GM21381 (cell line): Measurements from ENCODE around the gene THRA.

Experiments
- ATAC-seq: cut with Tn5 transposase; IDR thresholded peaks from one replicate; pipeline ENCODE4 v1.9.1; 2021; ENCODE audit warnings: mild to moderate bottlenecking, moderate library complexity; ENCODE audit not compliant: unreplicated experiment

THRA gene

DNA sequence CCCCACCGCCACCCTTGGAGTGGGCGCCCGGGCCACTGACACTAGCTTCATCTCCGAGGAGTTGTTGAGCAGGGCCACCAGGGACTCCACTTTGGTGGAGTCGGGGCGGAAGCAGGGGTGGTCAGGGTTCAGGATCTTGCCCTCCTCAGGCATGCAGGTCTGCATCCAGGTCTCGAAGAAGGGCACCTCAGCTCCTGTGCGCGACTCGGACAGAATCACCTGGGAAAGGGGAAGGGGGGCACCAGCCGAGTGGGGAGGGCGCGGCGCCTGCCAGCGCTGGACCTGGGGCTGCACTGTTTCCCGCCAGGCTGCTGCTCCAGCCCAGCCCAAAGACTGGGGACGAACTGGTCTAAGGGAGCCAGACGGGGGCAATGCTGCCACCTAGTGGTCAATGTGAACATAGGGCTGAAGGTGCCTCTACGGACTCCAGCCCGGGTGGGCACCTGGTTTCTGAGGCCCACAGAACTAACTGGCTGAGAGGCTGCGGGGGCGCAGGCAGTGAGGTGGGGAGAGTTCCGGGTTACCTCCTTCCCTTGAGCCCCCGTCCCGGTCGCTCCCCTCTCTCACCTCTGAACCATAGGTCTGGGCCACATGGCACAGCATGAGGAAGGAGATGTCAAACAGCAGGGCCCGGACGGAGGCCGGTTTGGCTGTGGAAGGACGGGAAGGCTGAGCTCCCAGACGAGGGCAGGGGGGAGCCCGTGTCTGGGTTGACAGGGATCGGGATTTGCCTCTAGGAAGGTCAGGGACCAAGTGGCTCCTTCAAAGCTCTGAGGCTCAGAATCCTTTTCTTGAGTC lies 35.8 kb upstream of the THRA start:
- no peak for ATAC-seq

DNA sequence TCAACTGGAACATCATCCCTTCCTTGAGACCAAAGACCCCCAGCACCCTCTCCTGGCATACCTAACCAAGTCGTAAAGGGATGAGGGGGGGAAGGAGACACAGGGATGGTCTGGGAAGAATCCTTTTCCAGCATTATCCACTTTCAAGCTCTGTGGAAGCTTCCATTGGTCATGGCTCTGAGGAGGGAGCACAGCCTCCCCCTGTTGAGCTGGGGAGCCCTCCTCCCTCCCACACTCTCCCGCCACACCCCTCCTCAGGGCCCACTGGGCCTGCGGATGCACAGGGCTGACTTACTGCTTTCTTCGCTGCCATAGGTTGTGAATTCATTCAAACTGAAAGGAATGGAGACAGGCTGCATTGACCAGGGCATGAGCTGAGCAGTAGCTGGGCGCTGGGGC lies 35.2 kb upstream of the THRA start:
- ATAC-seq = no peak

DNA sequence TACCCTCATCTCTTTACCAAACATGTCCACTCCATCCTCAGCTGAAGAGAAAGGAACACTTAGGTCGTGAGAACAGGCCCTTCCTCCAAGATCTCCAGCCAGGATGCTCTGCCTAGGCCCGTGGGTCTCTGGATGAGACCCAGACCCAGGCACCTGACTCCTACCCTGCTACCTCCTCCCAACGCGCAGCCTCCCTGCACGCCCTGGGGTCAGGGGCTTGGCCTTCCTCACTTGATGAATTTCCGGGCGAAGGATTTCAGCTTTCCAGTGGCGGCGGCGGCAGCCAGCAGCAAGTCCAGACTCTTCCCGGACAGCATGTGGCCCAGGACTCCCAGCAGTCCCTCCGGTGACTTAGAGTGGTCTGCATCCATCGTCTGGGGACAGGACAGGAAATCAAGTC lies 34.2 kb upstream of the THRA start:
- ATAC-seq = no peak

DNA sequence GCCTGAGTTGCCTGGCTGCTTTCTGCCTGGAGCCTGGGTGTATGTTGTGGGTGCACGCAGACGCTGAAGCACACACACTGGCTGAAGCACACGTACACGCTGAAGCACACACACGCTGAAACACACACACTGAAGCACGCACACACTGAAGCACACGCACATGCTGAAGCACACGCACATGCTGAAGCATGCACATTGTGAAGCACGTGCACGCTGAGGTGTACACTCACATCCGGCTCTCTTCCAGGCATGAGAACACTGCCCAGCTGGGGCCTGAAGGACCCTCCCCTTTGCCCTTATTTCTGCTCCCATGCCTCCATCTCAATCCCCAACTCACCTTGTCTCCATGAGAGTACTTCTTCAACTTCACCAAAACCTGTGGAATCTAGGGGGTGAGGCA lies 31.1 kb upstream of the THRA start:
- ATAC-seq = no peak

DNA sequence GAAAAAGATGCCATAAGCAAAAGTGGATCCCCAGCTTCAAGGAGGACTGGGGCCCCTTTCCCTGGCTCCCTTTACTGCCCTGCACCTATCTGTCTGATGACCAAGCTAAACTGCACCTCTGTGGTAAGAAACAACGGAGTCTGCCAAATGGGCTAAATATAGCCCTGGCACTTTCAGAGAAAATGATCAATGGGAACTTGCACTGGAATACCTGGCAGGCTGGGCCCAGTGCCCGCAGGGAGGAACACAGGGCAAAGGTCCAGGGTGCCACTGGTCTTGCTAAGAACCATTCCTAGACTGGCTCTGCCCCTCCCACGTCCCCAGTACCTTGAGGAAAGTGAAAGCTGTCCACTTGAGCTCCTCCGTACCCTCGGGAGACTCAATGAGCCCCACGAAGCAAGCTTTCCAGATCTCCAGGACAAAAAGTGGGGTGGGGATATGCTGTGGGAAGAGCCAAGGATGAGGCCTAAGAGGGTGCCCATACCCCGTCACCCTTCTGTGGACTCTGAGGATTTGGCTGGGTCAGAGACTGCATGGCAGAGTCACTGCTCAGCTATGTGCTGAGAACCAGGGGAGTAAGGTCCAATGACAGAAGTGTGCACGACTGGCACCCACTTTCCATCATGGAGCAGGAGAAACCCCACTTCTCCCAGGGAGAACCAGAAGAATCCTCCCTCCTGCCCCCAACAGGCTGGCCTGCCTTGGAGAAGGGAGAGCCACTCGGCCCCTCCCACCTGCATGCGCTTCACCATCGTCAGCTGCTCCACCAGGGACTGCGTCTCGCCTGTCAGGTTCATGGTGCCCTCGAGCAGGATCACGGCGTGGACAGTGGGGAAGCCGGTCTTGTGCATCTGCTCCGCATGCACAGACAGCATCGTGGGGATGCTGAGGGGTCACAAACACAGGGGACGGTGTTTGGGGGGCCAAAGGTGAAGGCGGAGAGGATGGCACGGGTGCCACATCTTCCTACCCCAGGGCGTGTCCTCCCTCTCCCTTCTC lies 30.1 kb upstream of the THRA start:
- no peak for ATAC-seq

DNA sequence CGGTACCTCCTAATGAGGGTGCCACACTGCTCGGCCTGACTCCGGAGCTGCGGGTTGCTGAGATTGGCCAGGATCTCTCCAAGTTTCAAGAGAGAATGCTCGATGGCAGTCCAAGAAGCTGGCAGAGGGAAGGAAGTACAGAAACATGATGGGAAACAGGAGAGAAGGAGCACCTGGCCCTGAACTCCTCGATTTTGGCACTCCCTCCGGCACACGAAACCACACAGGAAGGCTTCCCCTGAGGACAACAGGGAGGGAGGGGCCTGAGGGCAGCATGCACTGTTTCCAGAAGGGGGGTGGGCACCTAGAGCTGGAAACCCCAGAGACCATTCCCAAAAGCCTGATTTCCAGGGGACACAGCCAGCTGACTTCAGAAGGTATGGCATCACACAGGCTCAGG lies 29.4 kb upstream of the THRA start:
- ATAC-seq = no peak

DNA sequence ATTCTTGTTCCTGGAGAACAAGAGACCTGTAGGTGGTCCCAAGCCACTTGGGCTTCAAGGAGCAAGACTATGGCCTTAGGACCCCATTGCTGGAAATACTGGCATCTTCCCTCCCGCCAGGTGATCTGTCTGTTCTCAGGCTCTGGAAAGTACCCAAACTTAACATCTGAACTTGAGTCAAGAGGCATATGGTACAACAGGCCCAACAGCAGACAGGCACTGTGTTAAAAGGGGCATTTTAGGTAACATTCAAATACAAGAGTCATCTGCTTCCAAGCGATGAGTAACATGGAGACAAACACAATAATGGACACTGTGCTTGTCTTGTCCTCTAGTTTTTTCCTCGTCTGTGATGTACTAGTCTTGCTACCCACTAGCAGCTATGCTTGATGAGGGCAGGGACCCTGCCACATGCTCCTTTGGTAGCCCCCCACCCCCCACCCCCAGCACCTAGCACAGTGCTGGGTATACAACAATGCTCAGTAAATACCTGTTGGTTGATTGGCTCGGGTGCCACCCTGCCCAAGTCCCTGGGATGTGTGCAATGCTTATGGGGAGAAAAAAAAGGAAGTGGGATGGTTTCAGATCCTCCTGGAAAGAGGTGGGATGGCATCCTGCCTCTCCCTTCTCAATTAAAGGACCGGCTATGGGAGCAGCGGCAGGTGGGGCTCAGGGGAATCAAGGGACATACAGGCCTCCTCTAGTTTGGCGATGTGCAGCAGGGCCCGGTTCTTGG lies 28.2 kb upstream of the THRA start:
- no peak for ATAC-seq

DNA sequence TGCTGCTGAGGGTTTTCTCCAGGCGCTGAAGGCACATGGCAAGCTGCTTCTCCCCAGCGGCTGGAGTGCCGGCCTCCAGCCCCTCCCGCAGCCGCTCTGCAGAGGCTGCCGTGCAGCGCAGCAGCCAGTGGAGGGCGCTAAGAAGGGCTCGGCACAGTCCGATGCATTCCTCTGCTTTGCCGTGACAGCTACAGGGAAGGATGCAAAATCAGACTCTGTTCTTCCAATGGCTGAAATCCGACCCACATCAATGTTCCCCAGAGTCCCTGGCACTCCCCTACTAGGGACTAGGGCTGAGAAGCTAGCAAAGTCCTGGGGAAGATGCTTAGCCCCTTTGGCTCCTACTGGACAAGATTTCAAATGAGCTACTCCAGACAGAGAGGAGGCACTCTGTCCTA lies 27.6 kb upstream of the THRA start:
- ATAC-seq = no peak

DNA sequence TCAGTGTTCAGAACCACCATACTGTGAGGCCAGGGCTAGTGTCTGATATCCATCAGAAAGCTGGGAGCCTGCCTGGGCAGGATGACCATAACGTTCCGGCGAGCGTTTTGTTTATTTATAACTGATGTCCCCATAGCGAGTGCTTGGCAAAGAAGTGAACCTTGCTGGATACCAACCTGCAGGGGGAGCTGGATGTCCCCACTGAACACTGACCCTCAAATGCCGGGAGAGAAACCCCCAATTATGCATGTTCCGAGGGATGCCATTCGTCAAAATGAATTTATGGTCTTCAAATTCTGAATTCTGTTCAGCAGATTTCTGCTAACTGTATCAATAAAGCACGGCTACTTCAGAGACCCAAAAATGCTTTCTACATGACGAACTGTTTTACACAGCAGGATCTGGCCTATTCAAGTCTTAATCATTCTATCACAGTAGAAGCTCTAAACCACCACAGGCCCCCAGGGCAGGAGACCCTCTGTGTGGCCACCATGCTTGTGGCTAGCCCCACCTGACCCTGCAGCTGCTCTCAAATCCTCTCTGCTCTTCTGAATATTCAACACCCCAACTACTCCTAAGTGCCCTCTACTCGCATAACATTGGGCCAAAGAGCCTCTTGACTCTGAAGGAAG lies 23.8 kb upstream of the THRA start:
- ATAC-seq = no peak

DNA sequence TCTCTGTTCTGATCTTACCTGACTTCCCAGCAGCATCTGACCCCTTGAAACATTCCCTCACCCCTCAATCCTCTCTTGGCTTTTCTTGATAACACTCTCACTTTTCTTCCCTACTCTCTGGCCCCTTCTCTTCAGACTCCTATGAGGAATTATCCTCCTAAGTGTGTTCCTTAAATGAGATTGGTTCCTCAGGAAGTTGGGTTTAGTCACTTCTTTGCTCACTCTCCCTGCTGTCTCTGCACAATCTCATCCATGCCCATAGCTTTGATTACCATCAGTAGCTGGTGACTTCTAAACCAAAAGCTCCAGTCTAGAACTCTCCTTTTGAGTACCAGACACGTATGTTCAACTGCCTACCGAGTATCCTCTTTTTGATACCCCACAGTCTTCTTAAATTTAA lies 21.6 kb upstream of the THRA start:
- no peak for ATAC-seq

DNA sequence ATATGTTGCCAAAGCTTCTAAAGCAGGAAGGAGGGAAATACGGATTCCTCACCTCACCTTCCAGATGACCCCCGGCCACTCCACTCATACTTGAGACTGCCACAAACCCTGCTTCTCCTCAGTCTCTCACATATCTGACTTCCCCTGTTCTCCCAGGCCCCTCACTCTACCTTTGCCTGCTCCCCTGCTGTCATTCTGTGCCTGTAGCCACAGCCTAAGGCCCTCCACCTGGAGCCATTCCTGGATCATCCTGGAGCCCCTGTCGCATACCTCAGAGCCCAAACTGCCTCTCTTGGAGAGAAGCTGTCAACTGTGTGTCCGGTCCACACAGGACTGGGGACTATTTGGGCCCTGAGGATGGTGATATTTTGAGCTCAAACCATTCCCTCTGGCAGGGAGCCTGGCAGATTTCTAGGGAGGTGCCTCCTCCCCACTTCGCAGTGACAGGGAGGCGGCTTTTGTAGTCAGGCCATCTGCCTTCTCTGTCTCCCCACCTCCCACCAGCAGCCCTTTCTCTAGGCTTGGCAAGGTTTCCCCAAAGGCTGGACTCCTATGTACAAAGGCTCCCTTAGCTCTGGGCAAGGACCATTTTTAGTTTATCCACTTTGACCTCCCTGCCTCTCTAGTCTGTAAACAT lies 6.3 kb upstream of the THRA start:
- ATAC-seq = no peak

DNA sequence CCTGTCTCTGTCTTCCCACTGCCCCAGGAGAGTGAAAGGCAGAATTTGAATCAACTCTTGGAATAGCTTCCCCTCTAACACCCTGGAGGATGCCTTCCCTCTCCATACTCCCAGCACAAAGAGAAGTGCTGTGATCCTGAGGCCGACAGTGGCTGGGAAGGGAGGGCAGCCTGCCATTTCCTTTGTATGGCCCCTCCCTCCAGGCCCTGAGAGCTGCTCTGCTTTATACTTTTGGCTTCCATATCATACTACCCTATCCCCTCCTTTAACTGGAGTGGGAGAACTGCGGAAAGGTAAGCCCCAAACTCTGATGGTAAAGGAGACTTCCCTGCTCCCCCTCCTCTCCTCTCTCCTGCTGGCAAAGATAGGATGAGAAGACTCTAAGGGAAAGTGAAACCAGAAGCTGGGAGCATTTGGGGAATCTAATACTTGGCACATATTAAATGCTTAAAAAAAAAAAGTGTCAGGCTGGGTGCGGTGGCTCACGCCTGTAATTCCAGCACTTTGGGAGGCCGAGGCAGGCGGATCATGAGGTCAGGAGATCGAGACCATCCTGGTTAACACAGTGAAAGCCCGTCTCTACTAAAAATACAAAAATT lies 4.5 kb upstream of the THRA start:
- ATAC-seq = no peak

DNA sequence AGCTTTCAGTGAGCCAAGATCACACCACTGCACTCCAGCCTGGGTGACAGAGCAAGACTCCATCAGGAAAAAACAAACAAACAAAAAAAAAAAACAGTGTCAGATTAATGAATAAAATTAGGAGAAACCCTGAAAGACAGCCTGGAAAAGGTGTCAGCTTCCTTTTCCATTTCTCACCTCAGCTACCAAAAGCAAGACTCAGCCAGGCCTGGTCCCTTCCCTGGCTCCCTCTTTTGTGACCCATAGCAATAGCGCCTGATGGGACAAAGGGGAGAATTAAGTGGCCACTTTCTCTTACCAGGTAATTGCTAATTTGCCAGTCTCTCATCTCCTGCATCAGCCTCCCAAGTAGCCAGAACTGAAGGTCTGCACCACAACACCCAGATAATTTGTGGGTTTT lies 3.9 kb upstream of the THRA start:
- no peak for ATAC-seq

DNA sequence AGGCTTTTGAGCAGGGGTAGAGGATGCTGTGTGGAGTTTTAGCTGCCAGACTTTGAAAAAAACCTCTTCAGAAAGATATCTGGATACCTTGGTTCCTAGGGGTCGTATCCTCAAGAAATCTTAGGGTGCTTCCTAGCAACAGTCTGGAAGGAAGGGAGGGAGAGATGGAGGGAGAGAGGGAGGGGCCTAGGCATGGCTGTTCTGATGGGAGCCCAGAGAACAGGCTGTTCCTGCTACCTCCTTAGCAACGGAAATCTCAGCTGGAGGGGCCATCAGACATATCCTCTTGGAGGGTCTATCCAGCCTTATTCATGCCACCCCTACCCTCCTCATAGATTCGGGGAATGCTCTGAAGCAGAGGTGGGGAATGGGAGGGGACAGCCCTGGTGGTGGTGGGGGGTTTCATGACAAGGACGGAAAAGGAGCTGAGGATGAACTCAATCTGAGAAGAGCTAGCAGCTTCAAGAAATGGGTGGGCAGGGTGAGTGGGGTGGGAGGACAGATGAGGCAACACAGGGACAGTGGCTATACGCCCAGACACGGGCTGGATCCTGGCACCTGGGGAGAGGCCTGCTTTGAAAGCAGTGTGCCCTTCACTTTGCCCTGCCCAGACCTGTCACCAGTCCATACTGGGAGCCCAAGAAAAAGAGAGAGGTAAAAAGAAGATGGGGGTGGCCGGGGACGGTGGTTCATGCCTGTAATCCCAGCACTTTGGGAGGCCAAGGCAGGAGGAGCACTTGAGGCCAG lies 2.9 kb upstream of the THRA start:
- ATAC-seq = no peak

DNA sequence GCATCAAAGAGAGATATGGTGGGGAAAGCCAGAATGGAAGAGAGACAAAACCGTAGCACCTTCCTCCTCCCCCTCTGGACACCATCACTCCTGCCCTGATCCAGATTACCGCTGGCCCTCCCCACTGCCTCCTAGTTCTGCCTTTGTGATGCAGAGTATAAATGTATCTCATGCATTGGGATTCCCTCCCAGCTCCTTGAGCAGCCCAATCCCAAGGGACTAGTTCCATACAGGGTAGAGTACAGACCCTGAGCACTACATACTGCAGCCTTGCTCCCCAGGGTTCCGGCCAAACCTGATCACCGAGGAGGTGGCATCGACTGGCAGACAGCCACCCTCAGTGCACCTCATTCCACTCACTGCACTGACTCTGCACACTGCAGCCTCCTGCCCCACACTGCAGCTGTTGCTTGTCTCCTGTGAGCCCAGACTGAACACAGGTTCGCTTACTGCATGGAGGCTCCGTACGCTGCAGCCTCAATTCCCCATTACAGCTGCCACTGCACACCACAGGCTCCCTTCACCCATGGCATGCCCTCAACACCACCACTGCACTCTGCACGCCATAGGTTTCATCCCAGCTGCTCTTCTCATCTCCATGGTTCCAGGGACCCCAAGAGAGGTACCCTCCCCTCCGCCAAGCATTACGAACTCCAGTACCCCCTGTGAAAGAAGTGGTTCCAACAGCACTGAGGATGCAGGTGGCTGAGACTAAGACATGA lies 1.7 kb upstream of the THRA start:
- no peak for ATAC-seq

DNA sequence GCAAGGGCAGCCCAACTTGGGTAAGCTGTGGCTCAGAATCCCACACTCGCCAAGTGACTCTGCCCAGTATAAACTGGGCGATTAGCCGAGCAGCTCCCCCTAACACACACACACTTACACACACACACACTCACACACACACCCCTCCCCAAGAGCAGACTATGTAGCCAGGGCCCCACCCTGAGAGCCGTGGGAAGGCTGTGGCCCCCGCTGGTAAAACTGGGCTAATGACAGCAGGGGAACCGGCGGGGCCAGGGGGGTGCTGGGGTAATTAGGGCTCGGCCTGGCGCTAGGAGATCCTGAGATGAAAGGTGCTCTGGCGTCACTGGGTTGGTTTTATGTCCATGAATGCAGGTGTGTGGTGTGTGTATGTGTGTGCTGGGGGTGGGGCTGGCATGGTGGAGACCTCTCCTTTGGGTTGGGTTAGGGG lies 1.1 kb upstream of the THRA start:
- no peak for ATAC-seq

DNA sequence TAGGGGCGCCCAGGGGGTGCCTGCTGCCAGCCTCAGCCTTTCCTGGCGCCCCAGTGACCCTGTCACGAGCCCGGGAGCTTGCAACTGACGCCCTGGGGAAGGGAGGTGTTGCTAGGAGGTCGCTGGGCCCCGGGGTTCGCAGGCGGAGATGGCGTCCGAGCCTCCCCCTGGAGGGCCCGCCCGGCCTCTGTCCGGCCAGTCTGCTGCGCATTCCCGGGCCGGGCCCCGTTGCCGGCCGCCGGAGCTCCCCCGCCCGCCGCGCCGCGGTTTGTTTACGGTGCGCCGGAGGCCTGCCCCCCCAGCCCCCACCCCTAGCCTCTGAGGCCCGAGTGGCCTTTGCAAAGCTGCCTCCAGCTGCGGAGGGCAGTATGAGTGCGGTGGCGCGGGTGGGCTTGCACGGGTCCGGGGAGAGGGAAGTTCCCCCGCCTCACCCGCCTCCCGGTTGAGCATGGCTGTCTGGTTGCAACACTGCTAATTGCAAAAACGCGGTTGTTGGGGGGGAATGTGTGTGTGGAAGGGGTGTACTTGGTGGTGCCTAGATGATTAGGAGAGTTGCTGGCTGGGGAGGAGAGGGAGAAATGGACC lies 514 bp downstream of the THRA start:
- no peak for ATAC-seq

DNA sequence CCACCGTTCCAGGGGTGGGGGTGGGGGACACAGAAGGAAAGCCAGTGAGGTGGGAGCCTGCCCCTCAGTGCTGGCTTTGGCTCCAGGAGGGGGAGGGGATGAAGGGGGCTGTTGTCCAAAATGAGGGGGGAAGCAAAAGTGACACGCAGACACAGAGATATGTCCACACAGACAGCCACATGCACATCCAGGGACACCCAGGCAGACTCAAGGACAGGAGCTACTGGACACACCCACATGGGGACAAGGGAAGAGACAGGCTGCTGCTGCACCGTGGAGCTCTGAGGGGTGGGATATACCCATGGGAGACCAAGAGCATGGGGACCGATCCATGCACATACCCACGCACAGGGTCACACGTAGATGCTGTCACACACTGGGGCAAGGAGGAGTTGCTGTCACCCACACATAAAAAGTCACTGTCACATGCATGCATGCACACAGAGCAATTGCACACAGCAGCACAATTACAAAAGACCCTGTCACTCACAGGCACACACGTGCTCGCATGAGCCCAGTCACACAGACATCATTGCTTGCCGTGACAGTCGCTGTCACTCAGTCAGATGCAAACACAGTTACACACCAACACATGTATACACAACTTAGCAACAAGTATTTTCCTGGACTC lies 1.3 kb downstream of the THRA start:
- no peak for ATAC-seq
